HS-5 (cell line): Measurements from ENCODE around the gene WDR72.
"Not testable (repeated sequence)": the region's sequence is repeated elsewhere in the genome, so short reads cannot be mapped to it uniquely, and the experiment has no call there.

Source experiments
- DNase-seq: peaks from one replicate; pipeline ENCODE4 v3.0.0-alpha.2; 2012; ENCODE audit warnings: low read depth

Gene WDR72

GRCh38 chr15:53759411-53759931 is at the start of gene WDR72:
TSS of gene WDR72 (minus strand) at chr15:53759663. CDS start at chr15:53733149, 26,514 bp downstream.
- DNase-seq = no peak

GRCh38 chr15:53808058-53808706 is 48.7 kb upstream of the WDR72 start:
- DNase-seq = no peak

- no peak for DNase-seq
Measured at GRCh38 chr15:53807501-53807900, 48.0 kb upstream of the WDR72 start.

- no peak for DNase-seq
Measured at GRCh38 chr15:53802672-53803071, 43.2 kb upstream of the WDR72 start.

GRCh38 chr15:53791581-53791980 is 32.1 kb upstream of the WDR72 start:
- DNase-seq = no peak

GRCh38 chr15:53789654-53790375 is 30.4 kb upstream of the WDR72 start:
- DNase-seq = no peak

- DNase-seq = no peak
Measured at GRCh38 chr15:53786401-53786800, 26.9 kb upstream of the WDR72 start.

GRCh38 chr15:53785241-53785640 is 25.8 kb upstream of the WDR72 start:
- DNase-seq = not testable (repeated sequence)

- no peak for DNase-seq
Measured at GRCh38 chr15:53762916-53763315, 3.5 kb upstream of the WDR72 start.

GRCh38 chr15:53758412-53758811 is 1.1 kb downstream of the WDR72 start:
- DNase-seq = no peak

- no peak for DNase-seq
Measured at GRCh38 chr15:53757906-53758305, 1.6 kb downstream of the WDR72 start.

- no peak for DNase-seq
Measured at GRCh38 chr15:53753813-53754212, 5.7 kb downstream of the WDR72 start.

- no peak for DNase-seq
Measured at GRCh38 chr15:53752406-53752805, 7.1 kb downstream of the WDR72 start.

GRCh38 chr15:53747501-53748068 is 11.9 kb downstream of the WDR72 start:
- no peak for DNase-seq

GRCh38 chr15:53746101-53746500 is 13.4 kb downstream of the WDR72 start:
- DNase-seq = no peak

- DNase-seq = no peak
Measured at GRCh38 chr15:53739651-53740050, 19.8 kb downstream of the WDR72 start.

GRCh38 chr15:53739187-53739586 is 20.3 kb downstream of the WDR72 start:
- no peak for DNase-seq

- DNase-seq = no peak
Measured at GRCh38 chr15:53721334-53722087, 38.0 kb downstream of the WDR72 start.

GRCh38 chr15:53716909-53717876 is 42.3 kb downstream of the WDR72 start:
- no peak for DNase-seq

GRCh38 chr15:53713218-53713617 is 46.2 kb downstream of the WDR72 start:
- no peak for DNase-seq

- no peak for DNase-seq
Measured at GRCh38 chr15:53710906-53711305, 48.6 kb downstream of the WDR72 start.
